Neuronal stem cell (in vitro differentiated cells): Measurements from ENCODE around the gene ARG2.

Experiments used
- DNase-seq: peaks from one replicate; pipeline ENCODE4 v3.0.0-alpha.2; 2013; ENCODE audit warnings: low spot score
- H2AFZ ChIP-seq: one replicate; pipeline ENCODE4 v1.6.1; 2013; ENCODE audit warnings: mild to moderate bottlenecking, low read length, inconsistent platforms
- H2AK5ac ChIP-seq: 2 replicates; pipeline ENCODE4 v1.6.1; 2013; ENCODE audit warnings: low read depth, mild to moderate bottlenecking, inconsistent platforms, low read length, moderate library complexity, mixed read lengths
- H2BK120ac ChIP-seq: 2 replicates; pipeline ENCODE4 v1.6.1; 2013; ENCODE audit warnings: low read depth, mild to moderate bottlenecking, inconsistent platforms, low read length, moderate library complexity, mixed read lengths
- H2BK12ac ChIP-seq: one replicate; pipeline ENCODE4 v1.6.1; 2013; ENCODE audit warnings: low read length, inconsistent platforms
- H2BK15ac ChIP-seq: 2 replicates; pipeline ENCODE4 v1.6.1; 2013; ENCODE audit warnings: mild to moderate bottlenecking, low read length, inconsistent platforms, mixed read lengths
- H2BK5ac ChIP-seq: one replicate; pipeline ENCODE4 v1.6.1; 2013; ENCODE audit warnings: inconsistent platforms, mild to moderate bottlenecking, low read length, moderate library complexity
- H3K14ac ChIP-seq: one replicate; pipeline ENCODE4 v1.6.1; 2013; ENCODE audit warnings: low read length, inconsistent platforms
- H3K18ac ChIP-seq: 2 replicates; pipeline ENCODE4 v1.6.1; 2013; ENCODE audit warnings: low read length, inconsistent platforms
- H3K23ac ChIP-seq: 2 replicates; pipeline ENCODE4 v1.6.1; 2013; ENCODE audit warnings: low read depth, mild to moderate bottlenecking, mixed read lengths, low read length, inconsistent platforms; ENCODE audit not compliant: poor library complexity
- H3K27ac ChIP-seq: replicated peaks from 3 replicates; pipeline ENCODE4 v1.5.1; 2013; ENCODE audit warnings: low read length, inconsistent platforms
- H3K27me3 ChIP-seq, 3 experiments: 2 replicates each; pipeline ENCODE4 v1.6.1; 2013; ENCODE audit warnings: low read length in 3 of 3, mild to moderate bottlenecking in 2 of 3, inconsistent platforms in 1 of 3, low read depth in 1 of 3, mixed read lengths in 1 of 3, moderate library complexity in 1 of 3; ENCODE audit not compliant: control insufficient read depth in 3 of 3, insufficient read depth in 3 of 3
- H3K36me3 ChIP-seq, 2 donors: replicated peaks in 1 of 2; 2 replicates each; pipeline ENCODE4 v1.6.1; 2013; ENCODE audit warnings: low read length in 2 of 2; ENCODE audit not compliant: control insufficient read depth in 2 of 2, insufficient read depth in 2 of 2
- H3K4ac ChIP-seq: 2 replicates; pipeline ENCODE4 v1.6.1; 2013; ENCODE audit warnings: inconsistent platforms, mild to moderate bottlenecking, low read length, moderate library complexity
- H3K4me1 ChIP-seq, 2 donors: 1 replicate in 1 of 2; 2 replicates in 1 of 2; pipeline ENCODE4 v1.6.1; 2013; ENCODE audit warnings: low read length in 2 of 2, low read depth in 1 of 2; ENCODE audit not compliant: control insufficient read depth in 2 of 2, insufficient read depth in 1 of 2
- H3K4me2 ChIP-seq: one replicate; pipeline ENCODE4 v1.6.1; 2013; ENCODE audit warnings: mild to moderate bottlenecking, low read length, inconsistent platforms; ENCODE audit not compliant: insufficient read depth, poor library complexity, severe bottlenecking
- H3K4me3 ChIP-seq, 2 donors: 2 replicates each; pipeline ENCODE4 v1.5.1; 2013; ENCODE audit warnings: low read length in 2 of 2, mild to moderate bottlenecking in 2 of 2, inconsistent platforms in 1 of 2, moderate library complexity in 1 of 2
- H3K79me1 ChIP-seq: one replicate; pipeline ENCODE4 v1.6.1; 2013; ENCODE audit warnings: low read depth, mild to moderate bottlenecking, inconsistent platforms, low read length, moderate library complexity
- H3K9ac ChIP-seq: one replicate; pipeline ENCODE4 v1.6.1; 2013; ENCODE audit warnings: mild to moderate bottlenecking, low read depth, low read length, inconsistent platforms; ENCODE audit not compliant: poor library complexity
- H3K9me3 ChIP-seq, 2 donors: replicated peaks in 1 of 2; 2 replicates each; pipeline versions ENCODE3 to v1.6.1; 2013; ENCODE audit warnings: low read length in 2 of 2, mild to moderate bottlenecking in 2 of 2, inconsistent platforms in 1 of 2, low read depth in 1 of 2, mixed read lengths in 1 of 2, moderate library complexity in 1 of 2; ENCODE audit not compliant: control insufficient read depth in 2 of 2, insufficient read depth in 1 of 2
- H4K8ac ChIP-seq: one replicate; pipeline ENCODE4 v1.6.1; 2013; ENCODE audit warnings: low read depth, mild to moderate bottlenecking, inconsistent platforms, low read length, moderate library complexity
- H4K91ac ChIP-seq: one replicate; pipeline ENCODE4 v1.6.1; 2013; ENCODE audit warnings: low read length, low read depth, mild to moderate bottlenecking, inconsistent platforms; ENCODE audit not compliant: poor library complexity
- WGBS, 2 donors: extraction: QIAGEN DNeasy Blood & Tissue Kit; methylation state at CpG; one replicate each; pipeline ENCODE4 v1.1.7; 2013; ENCODE audit warnings: missing lambda C conversion rate in 2 of 2, mixed read lengths in 1 of 2; ENCODE audit not compliant: insufficient read length in 2 of 2, insufficient replicate concordance in 1 of 2; ENCODE audit errors: extremely low coverage in 2 of 2; 5-methylcytosine and 5-hydroxymethylcytosine counted together

The ARG2 gene

GRCh38 chr14:67609642-67610310, 9.9 kb upstream of the ARG2 start:
- H3K27me3 ChIP-seq = peaks cover 0 to 6% (median 0%) of the 10 kb centered on the region in 3 experiments

DNA sequence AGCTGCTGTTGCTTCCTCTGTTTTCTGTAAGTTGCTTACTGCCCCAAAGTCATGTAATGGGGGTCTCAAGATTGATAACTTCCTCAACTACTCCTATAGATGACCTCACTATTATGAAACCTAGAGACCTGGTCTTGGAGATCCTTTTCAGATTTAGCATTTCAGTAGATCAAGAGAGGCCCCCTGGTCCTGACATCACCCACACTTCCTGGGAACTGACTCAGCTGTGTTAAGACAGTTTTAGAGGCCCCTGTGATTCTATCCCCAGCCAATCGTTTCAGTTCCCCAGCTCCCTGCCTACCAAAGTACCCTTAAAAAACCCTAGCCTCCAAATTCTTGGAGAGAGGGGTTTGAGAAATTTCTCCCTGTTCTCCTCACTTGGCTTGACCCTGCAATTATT, 9.2 kb upstream of the ARG2 start:
- no peaks in the 10 kb centered on the region for H3K79me1 ChIP-seq
- DNase-seq = no peak
- H2AK5ac ChIP-seq = no peak overlapping the region
- no peak overlapping the region for H3K4me3 ChIP-seq
- no peaks in the 10 kb centered on the region for H3K36me3 ChIP-seq
- no peak overlapping the region for H2BK5ac ChIP-seq
- no peak overlapping the region for H2BK12ac ChIP-seq
- H3K4ac ChIP-seq = no peak overlapping the region
- no peak overlapping the region for H3K9ac ChIP-seq
- no peak overlapping the region for H3K23ac ChIP-seq
- no peak overlapping the region for H3K27ac ChIP-seq
- no peak overlapping the region for H3K18ac ChIP-seq
- no peak overlapping the region for H4K8ac ChIP-seq
- H4K91ac ChIP-seq = no peak overlapping the region
- H3K14ac ChIP-seq = no peak overlapping the region
- no CpG with 5 or more reads among the region's 1 CpG for WGBS, 2 donors
- no peak overlapping the region for H3K4me2 ChIP-seq
- H2BK120ac ChIP-seq = no peak overlapping the region
- H2AFZ ChIP-seq = no peak overlapping the region
- peaks cover 0 to 9% (median 0%) of the 10 kb centered on the region in 3 experiments for H3K27me3 ChIP-seq
- peaks cover 0 to 7% of the 10 kb centered on the region in 2 donors for H3K4me1 ChIP-seq
- H3K9me3 ChIP-seq = no peaks in the 10 kb centered on the region
- H2BK15ac ChIP-seq = no peak overlapping the region

More at GRCh38 chr14:67609642-67610310, 9.9 kb upstream of the ARG2 start:
- no peak for DNase-seq
- H3K23ac ChIP-seq = no peak overlapping the region
- no peak overlapping the region for H3K4ac ChIP-seq
- H3K14ac ChIP-seq = no peak overlapping the region
- no peaks in the 10 kb centered on the region for H3K79me1 ChIP-seq
- no peak overlapping the region for H2BK12ac ChIP-seq
- no peak overlapping the region for H2AK5ac ChIP-seq
- no peak overlapping the region for H3K27ac ChIP-seq
- no CpG with 5 or more reads among the region's 10 CpGs for WGBS, 2 donors
- H3K4me2 ChIP-seq = no peak overlapping the region
- H3K18ac ChIP-seq = peak overlapping the region; percentile 44
- no peak overlapping the region for H2BK5ac ChIP-seq
- no peaks in the 10 kb centered on the region for H3K36me3 ChIP-seq
- H3K4me3 ChIP-seq = no peak overlapping the region
- H4K8ac ChIP-seq = no peak overlapping the region
- H2BK120ac ChIP-seq = no peak overlapping the region
- peaks cover 0 to 7% of the 10 kb centered on the region in 2 donors for H3K4me1 ChIP-seq
- H2BK15ac ChIP-seq = no peak overlapping the region
- peak overlapping the region; percentile 50 for H3K9ac ChIP-seq
- H2AFZ ChIP-seq = peak overlapping the region; percentile 36
- no peak overlapping the region for H4K91ac ChIP-seq
- no peaks in the 10 kb centered on the region for H3K9me3 ChIP-seq

DNA sequence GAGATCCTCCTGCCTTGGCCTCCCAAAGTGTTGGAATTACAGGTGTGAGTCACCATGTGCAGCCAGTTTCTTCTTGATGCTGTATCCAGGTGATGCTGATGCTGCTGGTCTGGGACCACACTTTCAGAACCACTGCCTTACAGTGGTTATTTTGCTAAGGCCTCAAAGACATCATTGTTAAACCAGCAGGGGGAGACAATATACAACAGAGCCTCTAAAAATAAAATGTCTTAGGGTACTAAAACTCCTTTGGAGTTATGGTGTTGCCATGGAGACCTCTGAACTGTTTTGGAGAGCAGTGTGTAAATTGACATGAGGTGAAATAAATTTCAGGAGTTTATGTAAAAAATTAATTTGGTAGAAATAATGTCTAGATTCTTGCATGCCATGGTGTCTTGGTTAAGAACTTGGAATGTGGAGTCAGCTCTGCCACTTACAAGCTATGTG, 1.1 kb upstream of the ARG2 start:
- no peak overlapping the region for H3K27ac ChIP-seq
- H4K91ac ChIP-seq = no peak overlapping the region
- no peak overlapping the region for H3K18ac ChIP-seq
- H3K14ac ChIP-seq = no peak overlapping the region
- no peak overlapping the region for H2BK12ac ChIP-seq
- peaks cover 7% of the 10 kb centered on the region in 2 donors for H3K4me1 ChIP-seq
- no peak overlapping the region for H4K8ac ChIP-seq
- H2BK15ac ChIP-seq = no peak overlapping the region
- H3K36me3 ChIP-seq = no peaks in the 10 kb centered on the region
- H3K9ac ChIP-seq = no peak overlapping the region
- H2BK5ac ChIP-seq = no peak overlapping the region
- no peaks in the 10 kb centered on the region for H3K79me1 ChIP-seq
- no peak overlapping the region for H3K23ac ChIP-seq
- peak overlapping the region; percentile 32 for H2AK5ac ChIP-seq
- H2BK120ac ChIP-seq = no peak overlapping the region
- H3K27me3 ChIP-seq = peaks cover 0 to 9% (median 0%) of the 10 kb centered on the region in 3 experiments
- no peak overlapping the region for H2AFZ ChIP-seq
- peak; percentile 31 for DNase-seq
- H3K4me2 ChIP-seq = no peak overlapping the region
- H3K9me3 ChIP-seq = no peaks in the 10 kb centered on the region
- no peak overlapping the region for H3K4me3 ChIP-seq
- H3K4ac ChIP-seq = no peak overlapping the region

DNA sequence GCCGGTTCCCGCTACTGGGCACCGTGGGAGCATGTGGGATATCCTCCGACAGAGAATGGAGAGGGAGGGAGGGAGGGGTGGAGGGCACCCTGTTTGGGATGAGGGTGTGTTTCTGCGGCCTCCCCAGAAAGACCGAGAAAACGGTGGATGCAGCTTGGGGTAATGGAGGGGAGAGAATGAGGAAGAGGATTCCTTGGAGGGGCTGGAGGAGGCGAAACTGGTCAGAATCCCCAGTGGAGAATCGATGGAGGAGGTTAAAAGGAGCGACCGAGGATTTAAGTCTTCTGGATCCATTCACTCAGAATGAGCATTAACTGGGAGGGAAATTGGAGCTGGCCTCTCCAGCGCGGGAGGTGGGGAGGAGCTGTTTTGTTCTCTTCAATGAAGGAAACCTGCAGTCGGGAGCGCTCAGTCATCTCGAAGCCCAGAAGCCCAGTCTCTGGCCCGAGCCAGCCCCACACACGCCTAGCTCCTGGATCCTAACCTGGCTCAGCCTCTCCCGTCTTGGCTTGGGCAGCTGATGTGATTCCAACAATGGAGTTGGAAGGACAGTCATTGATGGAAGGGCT, 581 bp downstream of the ARG2 start:
- H2AFZ ChIP-seq = peak overlapping the region; percentile 99
- H4K91ac ChIP-seq = no peak overlapping the region
- H3K9ac ChIP-seq = no peak overlapping the region
- H3K4me3 ChIP-seq = peak overlapping the region; percentile 80 to 95
- H3K4me1 ChIP-seq = peaks cover 7% of the 10 kb centered on the region in 2 donors
- H3K36me3 ChIP-seq = peaks cover 0 to 3% of the 10 kb centered on the region in 2 donors
- H2AK5ac ChIP-seq = no peak overlapping the region
- H3K79me1 ChIP-seq = no peaks in the 10 kb centered on the region
- H3K4ac ChIP-seq = no peak overlapping the region
- H3K4me2 ChIP-seq = peak overlapping the region; percentile 80
- peak; percentile 47 for DNase-seq
- WGBS, 2 donors = no CpG with 5 or more reads among the region's 19 CpGs
- H2BK15ac ChIP-seq = no peak overlapping the region
- no peaks in the 10 kb centered on the region for H3K9me3 ChIP-seq
- H3K23ac ChIP-seq = no peak overlapping the region
- peak overlapping the region; percentile 29 for H3K27ac ChIP-seq
- peak overlapping the region; percentile 98 for H3K18ac ChIP-seq
- H3K27me3 ChIP-seq = no peaks in the 10 kb centered on the region
- no peak overlapping the region for H2BK12ac ChIP-seq
- no peak overlapping the region for H4K8ac ChIP-seq
- H2BK120ac ChIP-seq = no peak overlapping the region
- H2BK5ac ChIP-seq = no peak overlapping the region
- H3K14ac ChIP-seq = peak overlapping the region; percentile 73
